DMS114 treated with DMSO at 0.1 percent for 48 hours (cell line): ENCODE results near the gene PIM2.

ENCODE experiments used
- DNase-seq: peaks from one replicate; lab custom pipeline; 2025; ENCODE audit not compliant: unreplicated experiment; lab: John Stamatoyannopoulos, UW

Gene PIM2

GRCh38 chrX:48918643-48919340 lies at the start of gene PIM2:
PIM2 (minus strand) TSS chrX:48919024; CDS start chrX:48918834, 190 bp downstream.
- peak; percentile 92 for DNase-seq

GRCh38 chrX:48968377-48968776 lies 49.6 kb upstream of the PIM2 start:
- DNase-seq = no peak

GRCh38 chrX:48966796-48967579 lies 48.2 kb upstream of the PIM2 start:
- no peak for DNase-seq

- no peak for DNase-seq
Observed at GRCh38 chrX:48965959-48966358, 47.1 kb upstream of the PIM2 start.

- no peak for DNase-seq
Observed at GRCh38 chrX:48961585-48962091, 42.8 kb upstream of the PIM2 start.

- no peak for DNase-seq
Observed at GRCh38 chrX:48960291-48960690, 41.5 kb upstream of the PIM2 start.

GRCh38 chrX:48958635-48959094 lies 39.8 kb upstream of the PIM2 start:
- DNase-seq = no peak

- DNase-seq = peak; percentile 94
Observed at GRCh38 chrX:48957827-48958634, 39.2 kb upstream of the PIM2 start.

- peak; percentile 59 for DNase-seq
Observed at GRCh38 chrX:48957477-48957826, 38.6 kb upstream of the PIM2 start, which contains the start of gene OTUD5. OTUD5 (minus strand) TSS chrX:48957607; CDS start chrX:48957570, 37 bp downstream.

GRCh38 chrX:48956728-48957414 lies 38.0 kb upstream of the PIM2 start:
- no peak for DNase-seq

GRCh38 chrX:48948589-48948988 lies 29.8 kb upstream of the PIM2 start:
- DNase-seq = no peak

GRCh38 chrX:48945517-48946348 lies 26.9 kb upstream of the PIM2 start:
- peak; percentile 55 for DNase-seq

- DNase-seq = no peak
Observed at GRCh38 chrX:48942895-48943294, 24.1 kb upstream of the PIM2 start.

GRCh38 chrX:48940404-48940955 lies 21.7 kb upstream of the PIM2 start:
- DNase-seq = no peak

GRCh38 chrX:48939524-48940228 lies 20.9 kb upstream of the PIM2 start:
- DNase-seq = no peak

- DNase-seq = no peak
Observed at GRCh38 chrX:48938721-48939425, 20.0 kb upstream of the PIM2 start.

- DNase-seq = no peak
Observed at GRCh38 chrX:48937054-48937907, 18.5 kb upstream of the PIM2 start.
